ENCODE data around the gene VPS51. TPM values are rescaled to one million over a fixed set of nuclear protein-coding genes. Genes with fewer than 3 reads are reported as not detected.

The VPS51 gene
- total and polyA plus RNA-seq, 2 of the 13 experiments (the other 11 are each of a cell fraction or from before 2014, with no cell fraction given): 76.3 to 90.6 TPM

- TF ChIP-seq, protein P1, sequence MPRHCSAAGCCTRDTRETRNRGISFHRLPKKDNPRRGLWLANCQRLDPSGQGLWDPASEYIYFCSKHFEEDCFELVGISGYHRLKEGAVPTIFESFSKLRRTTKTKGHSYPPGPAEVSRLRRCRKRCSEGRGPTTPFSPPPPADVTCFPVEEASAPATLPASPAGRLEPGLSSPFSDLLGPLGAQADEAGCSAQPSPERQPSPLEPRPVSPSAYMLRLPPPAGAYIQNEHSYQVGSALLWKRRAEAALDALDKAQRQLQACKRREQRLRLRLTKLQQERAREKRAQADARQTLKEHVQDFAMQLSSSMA (CRISPR knock-in tag; IDR thresholded peaks at IDR 0.05): no peak
- no peak for TF ChIP-seq RCOR2 (CRISPR knock-in tag; IDR thresholded peaks at IDR 0.05)
- TF ChIP-seq TBP (CRISPR knock-in tag; IDR thresholded peaks at IDR 0.05): no peak
- peak; percentile 80 for TF ChIP-seq HES4 (CRISPR knock-in tag; IDR thresholded peaks at IDR 0.05; ENCODE audit: borderline replicate concordance)
- TF ChIP-seq KLF16 (CRISPR knock-in tag; IDR thresholded peaks at IDR 0.05): peak in 1 of 2 experiments; percentile 72; a peak in 2 of 4 replicates
- no peak for TF ChIP-seq TRIM24 (CRISPR knock-in tag; IDR thresholded peaks at IDR 0.05)
- peak; percentile 89; the same call in 1 of the 2 replicates for TF ChIP-seq ATF5 (CRISPR knock-in tag; IDR thresholded peaks at IDR 0.05; ENCODE audit: low read depth)
- TF ChIP-seq NFAT5 (CRISPR knock-in tag; IDR thresholded peaks at IDR 0.05): peak; percentile 76; the same call in 1 of the 2 replicates
- TF ChIP-seq, protein P2, sequence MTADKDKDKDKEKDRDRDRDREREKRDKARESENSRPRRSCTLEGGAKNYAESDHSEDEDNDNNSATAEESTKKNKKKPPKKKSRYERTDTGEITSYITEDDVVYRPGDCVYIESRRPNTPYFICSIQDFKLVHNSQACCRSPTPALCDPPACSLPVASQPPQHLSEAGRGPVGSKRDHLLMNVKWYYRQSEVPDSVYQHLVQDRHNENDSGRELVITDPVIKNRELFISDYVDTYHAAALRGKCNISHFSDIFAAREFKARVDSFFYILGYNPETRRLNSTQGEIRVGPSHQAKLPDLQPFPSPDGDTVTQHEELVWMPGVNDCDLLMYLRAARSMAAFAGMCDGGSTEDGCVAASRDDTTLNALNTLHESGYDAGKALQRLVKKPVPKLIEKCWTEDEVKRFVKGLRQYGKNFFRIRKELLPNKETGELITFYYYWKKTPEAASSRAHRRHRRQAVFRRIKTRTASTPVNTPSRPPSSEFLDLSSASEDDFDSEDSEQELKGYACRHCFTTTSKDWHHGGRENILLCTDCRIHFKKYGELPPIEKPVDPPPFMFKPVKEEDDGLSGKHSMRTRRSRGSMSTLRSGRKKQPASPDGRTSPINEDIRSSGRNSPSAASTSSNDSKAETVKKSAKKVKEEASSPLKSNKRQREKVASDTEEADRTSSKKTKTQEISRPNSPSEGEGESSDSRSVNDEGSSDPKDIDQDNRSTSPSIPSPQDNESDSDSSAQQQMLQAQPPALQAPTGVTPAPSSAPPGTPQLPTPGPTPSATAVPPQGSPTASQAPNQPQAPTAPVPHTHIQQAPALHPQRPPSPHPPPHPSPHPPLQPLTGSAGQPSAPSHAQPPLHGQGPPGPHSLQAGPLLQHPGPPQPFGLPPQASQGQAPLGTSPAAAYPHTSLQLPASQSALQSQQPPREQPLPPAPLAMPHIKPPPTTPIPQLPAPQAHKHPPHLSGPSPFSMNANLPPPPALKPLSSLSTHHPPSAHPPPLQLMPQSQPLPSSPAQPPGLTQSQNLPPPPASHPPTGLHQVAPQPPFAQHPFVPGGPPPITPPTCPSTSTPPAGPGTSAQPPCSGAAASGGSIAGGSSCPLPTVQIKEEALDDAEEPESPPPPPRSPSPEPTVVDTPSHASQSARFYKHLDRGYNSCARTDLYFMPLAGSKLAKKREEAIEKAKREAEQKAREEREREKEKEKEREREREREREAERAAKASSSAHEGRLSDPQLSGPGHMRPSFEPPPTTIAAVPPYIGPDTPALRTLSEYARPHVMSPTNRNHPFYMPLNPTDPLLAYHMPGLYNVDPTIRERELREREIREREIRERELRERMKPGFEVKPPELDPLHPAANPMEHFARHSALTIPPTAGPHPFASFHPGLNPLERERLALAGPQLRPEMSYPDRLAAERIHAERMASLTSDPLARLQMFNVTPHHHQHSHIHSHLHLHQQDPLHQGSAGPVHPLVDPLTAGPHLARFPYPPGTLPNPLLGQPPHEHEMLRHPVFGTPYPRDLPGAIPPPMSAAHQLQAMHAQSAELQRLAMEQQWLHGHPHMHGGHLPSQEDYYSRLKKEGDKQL (CRISPR knock-in tag; IDR thresholded peaks at IDR 0.05; ENCODE audit: low read depth): no peak
- TF ChIP-seq ZNF256 (CRISPR knock-in tag; conservative IDR thresholded peaks at IDR 0.05): no peak
- peak; percentile 66 for TF ChIP-seq RBM22 (optimal IDR thresholded peaks at IDR 0.05; ENCODE audit: low read length)
- TF ChIP-seq BRD4 (CRISPR knock-in tag; IDR thresholded peaks at IDR 0.05): peak; percentile 44; the same call in 1 of the 2 replicates
- TF ChIP-seq HNF4A (CRISPR knock-in tag; IDR thresholded peaks at IDR 0.05): peak; percentile 13; the same call in 1 of the 2 replicates
- TF ChIP-seq ZFP37 (CRISPR knock-in tag; IDR thresholded peaks at IDR 0.05; ENCODE audit: borderline replicate concordance): no peak
- no peak for TF ChIP-seq JARID2 (CRISPR knock-in tag; IDR thresholded peaks at IDR 0.05; ENCODE audit: insufficient replicate concordance)
Observed at GRCh38 chr11:65117206-65118096, 21.4 kb downstream of the VPS51 start, which contains the start of gene ZNHIT2 (continued).
